ENCODE results near the gene DPEP1.
A peak's percentile ranks its signal among the peaks of the same experiment; 100 is the strongest.
"Not testable (repeated sequence)": the region's sequence is repeated elsewhere in the genome, so short reads cannot be mapped to it uniquely, and the experiment has no call there.

Gene DPEP1

GRCh38 chr16:89655062-89655643 lies 41.7 kb downstream of the DPEP1 start:
- no peak for DNase-seq

- no peak for DNase-seq
Measured at GRCh38 chr16:89656435-89657121, 43.1 kb downstream of the DPEP1 start.

- peak; percentile 68 for DNase-seq
Measured at GRCh38 chr16:89657442-89658220, 44.2 kb downstream of the DPEP1 start, which contains the start of the genes CHMP1A and SPATA33. Gene CHMP1A, minus strand, starts transcription at chr16:89657708. Its CDS starts 120 bp downstream, at chr16:89657588. Gene SPATA33, plus strand, starts transcription at chr16:89657836. Its CDS starts 76 bp downstream, at chr16:89657912.

- DNase-seq, result no peak
Measured at GRCh38 chr16:89658221-89658879, 44.9 kb downstream of the DPEP1 start.

- no peak for DNase-seq
Measured at GRCh38 chr16:89660146-89660545, 46.7 kb downstream of the DPEP1 start.

- no peak for DNase-seq
Measured at GRCh38 chr16:89661215-89661614, 47.8 kb downstream of the DPEP1 start.

- DNase-seq, result not testable (repeated sequence)
Measured at GRCh38 chr16:89664238-89664637, 50.8 kb downstream of the DPEP1 start.

GRCh38 chr16:89667000-89667399 lies 53.6 kb downstream of the DPEP1 start:
- DNase-seq, result peak; percentile 5

GRCh38 chr16:89667633-89668032 lies 54.2 kb downstream of the DPEP1 start:
- no peak for DNase-seq

GRCh38 chr16:89668790-89669158 lies 55.3 kb downstream of the DPEP1 start:
- DNase-seq, result no peak

GRCh38 chr16:89669755-89670154 lies 56.3 kb downstream of the DPEP1 start:
- DNase-seq, result no peak

- no peak for DNase-seq
Measured at GRCh38 chr16:89670496-89671431, 57.3 kb downstream of the DPEP1 start.

- not testable (repeated sequence) for DNase-seq
Measured at GRCh38 chr16:89671565-89671964, 58.1 kb downstream of the DPEP1 start.

- no peak for DNase-seq
Measured at GRCh38 chr16:89672177-89672941, 58.9 kb downstream of the DPEP1 start.

- DNase-seq, result no peak
Measured at GRCh38 chr16:89678258-89678657, 64.8 kb downstream of the DPEP1 start.

GRCh38 chr16:89685916-89686315 lies 72.5 kb downstream of the DPEP1 start:
- no peak for DNase-seq

GRCh38 chr16:89686520-89687091 lies 73.2 kb downstream of the DPEP1 start, which contains the start of gene CDK10:
Gene CDK10, plus strand, starts transcription at chr16:89686689. Its CDS starts 22 bp downstream, at chr16:89686711.
- peak; percentile 62 for DNase-seq

GRCh38 chr16:89687092-89687940 lies 73.9 kb downstream of the DPEP1 start:
- DNase-seq, result no peak

All from NCI-H2029 (cell line).